Renal cortex interstitium (tissue), 11 donors: ENCODE results near the gene CCDC88B. TPM values are rescaled to one million over a fixed set of nuclear protein-coding genes. Genes with fewer than 3 reads are reported as not detected.

Experiments used
- DNase-seq, 11 donors: peaks; one replicate each; pipeline ENCODE4 v3.0.0-alpha.2; 2013; ENCODE audit warnings: low read depth in 9 of 11, low spot score in 4 of 11; ENCODE audit errors: extremely low read depth in 1 of 11
- polyA plus RNA-seq, 3 donors: library from polyadenylated mRNA; unstranded; fragments of 120-200 nt; gene quantifications; one replicate each; pipeline ENCODE4 v1.2.1, GENCODE V29; 2013; ENCODE audit not compliant: insufficient read length in 3 of 3

Gene CCDC88B
- polyA plus RNA-seq, 3 donors: 1.7 to 5.0 (median 3.9) TPM

GRCh38 chr11:64371201-64371600 lies 31.2 kb downstream of the CCDC88B start:
- DNase-seq: no peak

GRCh38 chr11:64372021-64372420 lies 32.0 kb downstream of the CCDC88B start:
- DNase-seq: no peak

- no peak for DNase-seq
Measured at GRCh38 chr11:64372802-64373597, 33.0 kb downstream of the CCDC88B start.

- DNase-seq: no peak
Measured at GRCh38 chr11:64373598-64373974, 33.6 kb downstream of the CCDC88B start.

GRCh38 chr11:64376071-64376470 lies 36.1 kb downstream of the CCDC88B start:
- DNase-seq: no peak

- DNase-seq: no peak
Measured at GRCh38 chr11:64378335-64378880, 38.4 kb downstream of the CCDC88B start.

GRCh38 chr11:64379160-64379559 lies 39.2 kb downstream of the CCDC88B start:
- DNase-seq: no peak

- no peak for DNase-seq
Measured at GRCh38 chr11:64379817-64380709, 40.1 kb downstream of the CCDC88B start.

GRCh38 chr11:64381350-64381749 lies 41.3 kb downstream of the CCDC88B start:
- no peak for DNase-seq

GRCh38 chr11:64382047-64382446 lies 42.0 kb downstream of the CCDC88B start:
- no peak for DNase-seq

- DNase-seq: no peak
Measured at GRCh38 chr11:64382586-64382985, 42.6 kb downstream of the CCDC88B start.

- no peak for DNase-seq
Measured at GRCh38 chr11:64383580-64383979, 43.6 kb downstream of the CCDC88B start.

GRCh38 chr11:64384028-64384737 lies 44.2 kb downstream of the CCDC88B start:
- DNase-seq: no peak

GRCh38 chr11:64384981-64385944 lies 45.3 kb downstream of the CCDC88B start:
- DNase-seq: no peak

GRCh38 chr11:64385945-64386704 lies 46.1 kb downstream of the CCDC88B start:
- DNase-seq: no peak

GRCh38 chr11:64387916-64388315 lies 47.9 kb downstream of the CCDC88B start:
- DNase-seq: no peak

GRCh38 chr11:64388894-64389293 lies 48.9 kb downstream of the CCDC88B start:
- no peak for DNase-seq

GRCh38 chr11:64389851-64390250 lies 49.8 kb downstream of the CCDC88B start:
- DNase-seq: no peak
